ENCODE data around the gene EPN1. TPM values are rescaled to one million over a fixed set of nuclear protein-coding genes. Genes with fewer than 3 reads are reported as not detected.

EPN1 gene
- total and polyA plus RNA-seq, 2 experiments from 2014 or later = 47.1 to 223 TPM

DNA sequence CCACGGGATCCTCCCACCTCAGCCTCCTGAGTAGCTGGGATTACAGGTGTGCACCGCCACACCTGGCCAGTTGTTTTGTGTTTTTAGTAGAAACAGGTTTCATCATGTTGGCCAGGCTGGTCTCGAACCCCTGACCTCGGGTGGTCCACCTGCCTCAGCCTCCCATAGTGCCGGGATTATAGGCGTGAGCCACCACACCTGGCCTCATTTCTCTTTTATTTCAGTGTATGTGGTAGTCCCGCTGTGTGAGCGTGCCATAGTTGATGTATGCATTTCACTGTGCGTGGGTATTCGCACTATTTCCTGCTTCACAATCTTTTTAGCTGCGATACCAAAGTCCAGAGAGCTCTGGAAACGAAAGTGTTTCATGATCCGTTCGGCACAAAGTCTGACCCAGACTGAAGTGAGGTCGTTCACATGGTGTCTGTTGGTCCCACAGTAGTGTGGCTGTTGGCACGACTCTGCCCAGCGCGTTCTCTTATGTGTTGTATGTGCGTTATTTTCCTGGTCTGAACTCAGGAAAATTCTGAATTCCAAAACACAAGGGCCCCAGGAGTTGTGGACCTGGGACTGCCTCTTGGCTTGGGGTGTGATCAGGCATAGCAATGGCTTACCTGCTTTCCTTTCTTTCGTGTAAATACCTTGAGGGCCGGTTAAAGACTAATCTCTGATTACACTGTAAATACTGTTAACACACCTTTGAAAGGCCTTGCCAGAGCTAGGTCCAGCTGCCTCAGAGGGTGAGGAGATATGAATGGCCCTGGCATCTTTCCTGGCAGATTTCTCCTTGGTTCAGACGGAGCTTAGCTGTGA lies 8.6 kb downstream of the EPN1 start:
- Histone ChIP-seq H3K9me2 (ENCODE audit: insufficient read depth) (no peaks in the 10 kb centered on the region), H3K27me3 (ENCODE audit: insufficient read depth) (no peaks in the 10 kb centered on the region), H3F3A (replicated peaks; ENCODE audit: low read depth) (no peaks in the 10 kb centered on the region), H3K4me2 (no peak overlapping the region), H3K36me3 (ENCODE audit: insufficient read depth) (peaks cover 9% of the 10 kb centered on the region; the same call in 1 of the 2 replicates), H3K4me3 (no peak overlapping the region), H3K79me2 (replicated peaks; ENCODE audit: insufficient read depth) (peaks cover 39% of the 10 kb centered on the region), H4K20me1 (replicated peaks; ENCODE audit: insufficient read depth) (peaks cover 16% of the 10 kb centered on the region; the same call in 1 of the 2 replicates), H2AFZ (no peak overlapping the region), H3K4me1 (ENCODE audit: insufficient read depth) (no peaks in the 10 kb centered on the region), H3K27ac (ENCODE audit: low read depth) (no peak overlapping the region)
- no peak overlapping the region for H3K4me3 Mint-ChIP-seq
- TF ChIP-seq REST (IDR thresholded peaks at IDR 0.05; ENCODE audit: unreplicated experiment) (no peak), JUNB (IDR thresholded peaks at IDR 0.05; ENCODE audit: unreplicated experiment) (no peak), CTCF (conservative IDR thresholded peaks at IDR 0.05; ENCODE audit: low read depth in 2 of 2) (no peak), ZNF462 (CRISPR knock-in tag; IDR thresholded peaks at IDR 0.05) (no peak), POLR2AphosphoS5 (IDR thresholded peaks at IDR 0.05; ENCODE audit: low read depth) (no peak), ZNF331 (CRISPR knock-in tag; IDR thresholded peaks at IDR 0.05; ENCODE audit: low read depth) (no peak), NANOG (IDR thresholded peaks at IDR 0.05; ENCODE audit: borderline replicate concordance) (no peak), EZH2phosphoT487 (IDR thresholded peaks at IDR 0.05; ENCODE audit: unreplicated experiment) (no peak), CREB1 (CRISPR knock-in tag; IDR thresholded peaks at IDR 0.05; ENCODE audit: low read depth) (no peak), ZNF114 (CRISPR knock-in tag; IDR thresholded peaks at IDR 0.05) (no peak), STAT1 (IDR thresholded peaks at IDR 0.05; ENCODE audit: unreplicated experiment) (no peak), EZH2 (IDR thresholded peaks at IDR 0.05; ENCODE audit: low read depth, unreplicated experiment) (no peak), ETS1 (IDR thresholded peaks at IDR 0.05) (no peak)
- no peaks in the 10 kb centered on the region for H3K9me3 Mint-ChIP-seq
- H3K36me3 Mint-ChIP-seq (ENCODE audit: low read depth) = peaks cover 28% of the 10 kb centered on the region
- DNase-seq (ENCODE audit: low spot score) = no peak
- ATAC-seq = no peak
- peaks cover 6% of the 10 kb centered on the region for H3K27me3 Mint-ChIP-seq (ENCODE audit: insufficient read depth, low read depth, poor library complexity)
- H3K27ac Mint-ChIP-seq = no peak overlapping the region
- no peaks in the 10 kb centered on the region; the same call in 2 of the 3 replicates for H3K4me1 Mint-ChIP-seq

Data from GM23338 (cell line).